Hematopoietic multipotent progenitor cell treated with erythropoietin and hydrocortisone succinate and interleukin-3 and kit ligand, for 17 days (in vitro differentiated cells): ENCODE results near the gene COL4A6.
"Not testable (repeated sequence)": the region's sequence is repeated elsewhere in the genome, so short reads cannot be mapped to it uniquely, and the experiment has no call there.

Source experiments
- DNase-seq: peaks from one replicate; pipeline ENCODE4 v3.0.0-alpha.2; 2015; ENCODE audit warnings: low spot score

The COL4A6 gene

DNA sequence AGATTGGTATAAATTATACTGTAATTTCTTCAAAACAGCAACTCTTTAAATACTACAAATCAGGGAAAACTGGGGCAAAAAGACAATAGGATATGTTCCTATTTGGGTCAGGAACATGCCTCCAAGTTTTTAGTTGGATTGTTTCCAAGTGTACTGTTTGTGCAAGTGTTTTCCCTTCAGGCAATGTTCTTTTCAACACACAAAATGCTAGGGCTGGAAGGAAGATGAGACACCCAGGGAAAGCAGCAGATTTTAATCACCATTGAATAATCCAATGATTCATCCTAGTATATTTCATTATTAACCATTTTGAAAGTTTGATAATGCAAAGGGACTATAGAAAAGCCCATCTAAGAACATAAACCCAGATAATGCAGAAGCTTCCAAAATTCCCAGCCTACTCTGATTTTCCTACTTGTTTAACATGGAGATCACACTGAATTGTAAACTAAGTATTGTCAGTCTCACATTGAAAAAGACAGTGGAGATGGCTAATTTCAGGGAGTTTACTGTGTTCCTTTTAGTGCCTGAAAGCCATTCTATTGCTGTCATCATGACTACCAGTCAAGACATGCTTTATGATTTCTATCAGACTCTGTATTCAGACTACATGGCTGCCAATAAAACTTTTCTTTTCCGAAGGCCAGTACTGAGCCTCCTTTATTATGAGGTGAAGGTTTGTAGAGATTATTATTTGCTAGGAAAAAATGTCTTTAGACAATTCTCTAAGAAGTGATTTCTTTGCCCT is 38.6 kb downstream of the COL4A6 start:
- DNase-seq: no peak

DNA sequence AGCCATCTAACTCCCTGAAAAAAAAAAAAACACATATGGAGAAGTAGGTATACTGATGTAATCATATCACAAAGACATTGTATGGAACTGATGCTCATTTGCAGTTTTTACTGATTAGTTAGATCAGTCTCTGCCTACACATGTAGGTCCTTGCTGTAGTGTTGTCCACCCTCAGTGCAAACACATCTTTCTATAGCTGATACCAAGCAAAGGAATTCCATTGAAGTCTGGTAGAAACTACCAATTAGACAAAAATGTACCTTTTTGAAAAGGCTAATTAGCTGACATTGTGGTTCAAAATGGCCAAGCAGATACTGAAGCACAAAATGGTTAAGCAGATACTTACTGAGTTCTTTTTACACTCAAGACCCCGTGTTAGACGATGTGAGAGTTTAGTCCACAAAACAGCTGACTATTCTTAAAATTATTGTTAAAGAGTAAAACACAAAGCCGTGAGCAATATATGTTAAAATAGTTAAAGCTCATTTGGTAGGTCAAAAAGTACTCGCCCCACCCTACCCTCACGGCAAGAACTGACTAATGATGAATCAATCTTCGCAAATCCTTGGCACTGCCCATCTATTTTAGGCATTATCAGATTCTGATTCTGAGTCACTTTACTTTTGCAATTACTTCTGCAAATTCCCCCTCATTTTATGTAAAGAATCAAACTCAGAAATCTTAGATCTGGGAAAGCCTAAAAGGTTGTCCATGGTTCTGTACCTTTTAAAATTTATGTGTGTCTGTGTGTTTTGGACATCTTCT is 40.4 kb downstream of the COL4A6 start:
- no peak for DNase-seq

DNA sequence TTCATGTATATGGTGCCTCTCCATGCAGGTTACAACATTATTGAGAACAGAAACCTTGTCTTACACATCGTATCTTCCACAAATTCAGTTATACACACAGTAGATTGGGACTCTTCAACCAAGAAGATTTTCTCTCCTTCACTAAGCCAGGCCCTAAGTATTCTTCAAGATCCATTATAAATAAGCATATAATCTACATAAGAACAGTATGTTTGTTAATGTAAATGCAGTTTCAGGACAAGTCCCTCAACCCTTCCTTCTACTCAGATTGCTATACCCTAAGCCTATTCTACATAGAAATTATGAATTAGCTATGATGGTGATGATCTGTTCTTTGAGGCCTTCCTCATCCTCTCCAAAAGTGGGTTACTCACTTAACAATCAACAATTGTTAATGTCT is 41.2 kb downstream of the COL4A6 start:
- no peak for DNase-seq

DNA sequence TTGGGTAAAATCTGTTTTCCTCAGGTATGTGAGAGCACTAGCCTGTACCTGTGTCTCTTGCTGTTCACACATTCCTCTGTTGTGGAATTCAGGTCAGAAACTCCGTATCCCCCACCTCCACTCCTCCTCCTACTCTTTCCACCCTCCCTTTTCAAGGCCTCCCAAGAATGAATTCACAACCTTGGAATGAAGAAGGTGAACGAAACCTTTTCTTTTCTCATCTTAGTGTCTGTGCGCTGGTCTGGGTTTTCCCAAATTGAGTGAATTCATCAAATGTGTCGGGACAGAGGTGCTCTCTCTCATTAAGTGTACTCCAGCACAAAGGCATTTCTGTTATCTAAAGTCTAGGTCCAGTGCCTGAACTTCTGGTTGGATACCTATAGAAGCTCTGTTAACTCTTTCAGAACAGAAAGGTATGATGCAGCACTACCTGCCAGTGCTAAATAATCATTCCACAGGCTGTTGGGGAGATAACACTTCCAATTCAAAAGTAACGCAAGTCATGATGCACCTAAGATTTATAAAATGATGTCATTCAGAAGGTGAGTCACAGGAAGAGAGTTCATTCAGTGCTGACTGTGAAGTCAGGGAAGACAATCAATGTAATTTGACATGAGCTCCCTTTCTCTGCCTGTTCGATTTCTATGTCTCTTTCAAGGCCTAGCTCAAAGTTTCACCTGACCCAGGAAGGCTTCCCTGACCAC is 41.9 kb downstream of the COL4A6 start:
- no peak for DNase-seq

DNA sequence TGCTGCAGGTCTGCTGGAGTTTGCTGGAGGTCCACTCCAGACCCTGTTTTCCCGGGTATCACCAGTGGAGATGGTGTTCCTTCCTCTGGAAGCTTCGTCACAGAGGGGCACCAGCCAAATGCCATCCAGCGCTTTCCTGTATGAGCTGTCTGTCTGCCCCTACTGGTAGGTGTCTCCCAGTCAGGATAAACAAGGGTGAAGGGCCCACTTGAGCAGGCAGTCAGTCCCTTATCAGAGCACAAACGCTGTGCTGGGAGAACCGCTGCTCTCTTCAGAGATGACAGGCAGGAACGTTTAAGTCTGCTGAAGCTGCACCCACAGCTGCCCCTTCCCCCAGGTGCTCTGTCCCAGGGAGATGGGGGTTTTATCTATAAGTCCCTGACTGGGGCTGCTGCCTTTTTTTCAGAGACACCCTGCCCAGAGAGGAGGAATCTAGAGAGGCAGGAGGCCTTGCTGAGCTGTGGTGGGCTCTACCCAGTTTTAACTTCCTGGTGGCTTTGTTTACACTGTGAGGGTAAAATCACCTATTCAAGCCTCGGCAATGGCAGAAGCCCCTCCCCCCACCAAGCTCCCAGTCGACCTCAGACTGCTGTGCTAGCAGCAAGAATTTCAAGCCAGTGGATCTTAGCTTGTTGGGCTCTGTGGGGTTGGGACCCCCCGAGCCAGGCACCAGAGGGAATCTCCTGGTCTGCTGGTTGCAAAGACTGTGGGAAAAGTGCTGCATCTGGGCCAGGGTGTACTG is 47.1 kb downstream of the COL4A6 start:
- DNase-seq: not testable (repeated sequence)

DNA sequence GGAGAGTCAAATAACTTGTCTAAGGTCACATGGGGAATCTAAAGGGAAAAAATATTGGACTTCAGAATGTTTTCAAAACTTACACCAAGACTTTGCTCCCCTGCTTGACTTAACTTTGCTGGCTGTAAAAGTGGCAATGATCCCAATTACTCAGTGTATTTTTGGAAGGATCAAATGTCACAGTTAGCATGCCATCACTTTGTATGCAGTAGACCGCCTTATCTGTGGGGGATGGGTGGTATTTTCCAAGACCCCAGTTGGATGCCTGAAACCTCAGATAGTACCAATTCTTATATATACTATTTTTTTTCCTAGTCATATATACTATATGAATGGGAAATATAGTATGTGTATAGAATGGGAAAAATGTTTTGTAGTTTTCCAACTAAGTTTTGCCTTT is 53.4 kb downstream of the COL4A6 start:
- DNase-seq: no peak

DNA sequence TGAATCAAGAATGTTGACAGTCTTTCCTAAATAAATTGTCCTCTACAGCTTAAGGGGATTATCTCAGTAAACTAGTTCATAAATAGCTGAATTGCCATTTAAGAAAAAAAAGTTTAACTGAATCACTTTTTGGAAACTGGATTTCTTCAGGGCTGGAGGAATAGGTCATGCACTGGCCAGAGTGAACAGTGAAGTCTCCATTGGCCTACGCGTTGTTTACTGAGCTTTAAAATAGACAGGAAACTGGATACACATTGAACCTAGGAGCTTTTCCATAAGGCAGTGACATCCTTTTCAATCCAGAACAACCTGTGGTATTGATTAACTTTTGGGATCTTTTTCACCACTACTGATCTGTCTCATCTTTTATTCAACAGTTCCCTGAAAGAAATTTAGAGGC is 58.0 kb downstream of the COL4A6 start:
- DNase-seq: no peak

DNA sequence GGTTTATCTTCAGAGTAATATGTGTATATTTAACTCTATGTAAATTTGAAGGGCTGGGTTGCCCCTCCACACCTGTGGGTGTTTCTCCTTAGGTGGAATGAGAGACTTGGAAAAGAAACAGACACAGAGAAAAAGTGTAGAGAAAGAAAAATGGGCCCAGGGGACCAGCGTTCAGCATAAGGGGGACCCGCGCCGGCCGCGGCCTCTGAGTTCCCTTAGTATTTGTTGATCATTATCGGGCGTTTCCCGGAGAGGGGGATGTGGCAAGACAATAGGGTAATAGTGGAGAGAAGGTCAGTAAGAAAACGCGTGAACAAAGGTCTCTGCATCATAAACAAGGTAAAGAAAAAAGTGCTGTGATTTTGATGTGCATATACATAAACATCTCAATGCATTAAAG is 61.4 kb downstream of the COL4A6 start:
- not testable (repeated sequence) for DNase-seq

DNA sequence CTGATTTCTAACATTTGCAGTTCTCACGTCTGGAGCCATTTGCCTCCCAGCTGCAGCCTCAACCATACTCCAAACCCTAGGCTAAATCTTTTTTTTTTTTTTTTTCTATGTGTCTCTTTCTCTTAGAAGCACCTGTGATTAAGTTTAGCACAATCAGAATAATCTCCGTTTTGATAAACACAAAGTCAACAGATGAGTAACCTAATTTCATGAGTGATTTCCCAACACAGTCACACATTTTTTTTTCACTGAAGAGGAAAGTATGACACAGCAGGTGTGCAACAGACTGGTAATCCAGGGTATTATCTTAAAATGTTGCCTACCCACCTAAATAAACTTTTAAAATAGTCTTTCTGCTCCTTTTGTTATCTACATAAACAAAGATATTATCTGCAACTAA is 62.6 kb downstream of the COL4A6 start:
- not testable (repeated sequence) for DNase-seq

DNA sequence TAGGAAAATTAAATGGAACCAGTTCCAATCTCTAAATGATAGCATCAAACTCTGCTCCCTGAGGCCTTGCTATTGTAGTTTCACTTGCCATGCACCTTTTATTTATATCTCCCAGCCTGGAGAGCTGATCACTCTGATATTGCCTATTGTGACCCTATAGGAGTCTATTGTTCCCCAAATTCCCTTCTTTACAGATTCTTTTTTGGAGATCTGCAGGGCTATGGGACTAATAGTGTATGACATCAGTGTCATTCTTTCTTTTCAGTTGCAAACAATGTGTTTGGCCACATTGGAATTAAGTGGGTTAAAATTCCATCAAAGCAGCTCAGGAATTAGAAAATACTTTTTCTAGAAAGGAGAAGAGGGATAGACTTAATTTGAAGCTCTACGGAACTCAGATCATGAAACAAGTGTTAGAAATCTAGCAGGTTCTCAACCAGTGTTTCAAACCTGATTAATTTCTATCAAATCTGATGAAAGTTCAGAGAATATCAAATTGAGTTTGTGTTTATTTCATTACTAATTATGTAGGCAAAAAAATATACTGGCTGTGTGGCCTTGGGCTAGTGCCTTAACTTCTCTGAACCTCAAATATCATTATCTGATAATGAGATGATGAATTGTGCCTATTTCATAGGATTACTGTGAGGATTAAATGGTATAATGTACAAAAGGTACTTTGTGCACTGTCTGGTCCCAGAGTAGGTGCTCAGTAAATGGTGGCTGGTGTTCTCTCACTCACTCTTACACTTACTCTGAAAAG is 71.4 kb downstream of the COL4A6 start:
- no peak for DNase-seq

DNA sequence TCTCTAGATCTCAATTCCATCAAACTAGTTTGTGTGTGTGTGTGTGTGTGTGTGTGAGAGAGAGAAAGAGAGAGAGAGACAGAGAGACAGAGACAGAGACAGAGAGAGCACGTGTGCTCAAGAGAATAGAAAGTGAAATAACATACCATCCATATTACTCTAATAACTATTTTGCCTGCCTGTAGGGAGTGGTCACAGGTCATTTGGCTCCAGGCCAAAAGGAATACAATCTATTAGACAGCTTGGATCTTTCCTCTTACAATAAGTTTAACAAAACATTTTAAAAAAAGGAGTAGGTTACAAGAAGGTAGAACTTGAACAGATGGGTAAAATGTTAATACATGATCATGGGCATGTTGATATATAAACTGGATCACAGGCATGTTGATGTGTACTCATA is 76.2 kb downstream of the COL4A6 start:
- DNase-seq: no peak

DNA sequence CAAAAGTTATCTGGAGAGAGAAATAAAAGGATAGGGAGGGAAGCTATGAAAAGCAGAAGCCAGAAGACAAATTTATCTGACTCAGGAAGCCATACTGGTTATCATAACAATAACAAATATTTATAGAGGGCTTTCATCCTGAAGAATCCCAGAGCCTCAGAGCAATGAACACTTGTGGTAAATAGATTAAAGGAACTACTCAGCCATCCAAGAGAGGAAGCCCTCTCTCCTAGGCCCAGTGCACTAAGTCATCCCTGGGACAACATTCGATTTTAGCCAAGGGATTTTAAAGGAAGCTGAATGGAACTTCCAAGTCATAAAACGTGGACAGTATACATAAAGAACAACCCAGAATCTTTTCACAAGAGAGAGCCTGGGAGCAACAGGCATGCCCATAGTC is 76.9 kb downstream of the COL4A6 start:
- DNase-seq: no peak

DNA sequence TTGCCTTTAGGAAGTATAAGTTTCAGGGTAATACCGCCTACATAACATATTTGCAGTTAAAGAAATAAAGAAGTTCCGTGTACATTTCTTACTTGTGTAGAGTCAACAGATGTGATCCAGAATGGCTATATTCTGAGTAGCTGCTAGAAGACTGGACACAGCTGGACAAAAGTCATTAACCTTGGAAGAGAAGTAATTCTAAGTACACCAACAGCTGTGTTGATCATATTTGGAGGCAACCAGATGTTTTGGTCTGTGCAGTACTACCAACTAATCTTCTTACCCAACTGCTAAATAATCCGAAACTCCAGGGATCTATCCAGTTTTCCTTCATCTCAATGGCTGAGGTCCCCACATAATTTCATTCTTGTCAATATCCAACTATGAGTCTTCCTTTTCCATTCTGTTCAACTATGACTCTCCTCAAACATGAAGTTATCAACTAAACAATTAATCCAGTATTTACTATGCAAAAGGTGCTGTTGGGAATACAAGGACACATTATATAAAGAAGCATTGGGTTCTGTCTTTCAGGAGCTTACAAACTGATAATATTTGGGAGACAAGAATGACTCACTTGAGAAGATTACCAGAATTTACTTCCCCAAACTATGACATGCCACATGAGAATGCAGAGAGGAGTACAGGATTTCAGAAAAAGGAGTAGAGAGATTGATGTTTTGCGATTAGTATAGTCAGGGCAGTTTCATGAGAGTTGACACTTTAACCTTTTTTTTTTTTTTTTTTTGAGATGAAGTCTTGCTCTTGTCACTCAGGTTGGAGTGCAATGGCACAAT is 78.2 kb downstream of the COL4A6 start:
- no peak for DNase-seq

DNA sequence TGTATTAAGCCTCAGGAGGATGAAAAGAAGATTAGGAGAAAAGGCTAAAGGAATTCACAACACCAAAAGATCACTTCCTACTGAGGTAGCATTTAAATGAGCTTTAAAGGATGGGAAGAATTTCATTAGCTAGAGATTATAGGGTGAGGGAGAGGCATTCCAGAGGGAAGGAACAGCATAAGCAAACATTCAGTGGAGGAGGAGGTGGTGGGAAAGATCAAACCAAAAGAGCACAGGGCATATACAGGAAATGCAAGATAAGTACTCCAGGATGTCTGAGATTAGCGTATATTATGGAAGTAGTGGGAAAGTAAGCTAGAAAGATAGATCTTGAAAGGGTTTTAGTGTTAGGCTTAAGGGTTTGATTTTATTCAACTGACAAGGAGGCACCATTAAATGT is 84.8 kb downstream of the COL4A6 start:
- no peak for DNase-seq

DNA sequence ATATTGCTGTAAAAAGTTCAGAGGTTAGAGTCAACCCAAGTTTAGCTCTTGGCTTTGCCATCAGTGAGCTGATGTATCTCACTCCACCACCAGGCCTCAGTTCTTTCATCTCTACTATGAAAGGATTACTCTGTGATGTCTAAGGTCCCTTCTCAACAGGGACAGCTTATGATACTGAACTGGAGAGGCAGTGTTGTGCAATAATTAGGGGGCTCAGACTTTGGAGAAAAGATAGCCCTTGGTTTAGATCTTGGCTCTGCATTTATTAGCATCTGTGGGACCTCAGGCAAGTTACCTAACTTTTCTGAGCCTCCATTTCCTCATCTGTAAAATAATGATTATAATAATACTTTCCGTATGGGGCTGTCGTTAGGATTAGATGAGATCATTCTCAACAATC is 89.0 kb downstream of the COL4A6 start:
- no peak for DNase-seq

DNA sequence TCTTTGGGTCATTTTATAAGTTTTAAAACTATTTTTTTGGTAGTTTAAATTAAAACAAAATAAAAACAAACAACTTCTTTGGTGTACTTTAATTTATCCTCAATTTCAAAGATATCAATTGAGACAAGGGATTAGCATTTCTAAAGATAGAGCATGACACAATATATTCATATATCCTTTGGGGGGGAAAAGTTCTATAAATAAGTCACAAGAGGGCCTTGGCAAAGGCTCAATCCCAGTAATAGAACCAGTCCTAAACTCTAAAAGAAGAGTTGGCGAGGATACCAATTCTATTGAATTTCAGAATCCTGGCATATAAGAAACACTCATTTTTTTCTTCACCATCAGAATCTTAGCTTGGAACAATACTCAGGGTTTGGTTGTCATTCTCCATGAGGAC is 89.7 kb downstream of the COL4A6 start:
- no peak for DNase-seq

DNA sequence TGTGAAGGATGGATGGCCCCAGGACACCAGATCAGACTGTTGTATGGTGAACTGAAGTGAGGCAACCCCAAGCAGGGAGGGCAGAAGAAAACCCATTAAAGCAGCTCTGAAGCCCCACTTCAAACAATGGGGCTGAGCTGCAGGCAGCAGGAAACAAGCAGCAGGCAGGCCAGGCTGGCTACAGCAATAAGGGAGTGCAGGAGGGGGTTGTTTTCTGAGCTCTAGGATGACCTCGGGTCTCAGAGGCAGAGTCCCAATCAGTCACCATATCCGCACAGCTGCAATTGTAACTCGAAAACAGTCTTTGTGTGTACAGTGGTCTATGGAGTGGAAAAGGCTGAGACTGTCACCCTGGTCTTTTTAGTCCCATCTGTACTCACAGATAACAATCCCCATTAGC is 90.4 kb downstream of the COL4A6 start:
- DNase-seq: no peak

DNA sequence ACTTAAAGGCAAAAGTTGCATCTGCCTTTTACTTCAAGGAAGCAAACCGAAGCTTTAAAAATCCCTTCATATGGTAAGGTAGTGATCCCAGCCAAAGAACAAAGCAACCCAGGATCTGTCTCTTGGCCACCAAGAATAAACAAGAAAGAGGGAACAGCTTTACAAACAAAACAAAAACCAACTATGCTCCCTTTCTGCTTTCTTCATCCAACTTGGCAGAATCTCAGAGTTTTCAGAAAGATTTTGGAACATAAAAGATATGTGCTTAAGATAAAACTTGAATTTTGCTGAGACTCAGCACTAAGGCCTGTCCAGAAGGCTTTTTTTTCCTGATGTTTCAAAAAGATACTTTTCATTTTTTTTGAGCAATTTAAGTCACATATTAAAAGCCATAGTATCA is 94.0 kb downstream of the COL4A6 start:
- no peak for DNase-seq

DNA sequence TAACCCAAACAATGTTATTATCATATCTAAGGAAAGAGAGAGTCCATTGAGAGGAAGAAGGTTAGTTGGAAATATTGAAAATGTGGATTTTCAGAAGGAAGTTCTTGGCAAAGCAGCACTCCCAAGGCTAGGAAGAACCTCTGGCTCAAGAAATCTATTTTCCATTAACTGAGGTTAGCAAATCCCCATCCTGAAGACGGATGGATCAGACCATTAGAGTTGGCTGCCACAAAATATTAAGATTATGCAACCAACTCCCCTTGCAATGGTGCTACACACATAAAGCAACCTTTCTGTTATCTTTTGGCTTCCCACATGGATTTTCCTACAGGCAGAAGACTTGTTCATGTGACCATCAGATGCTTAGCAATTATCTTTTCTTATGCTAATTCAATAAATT is 96.3 kb downstream of the COL4A6 start:
- DNase-seq: no peak

DNA sequence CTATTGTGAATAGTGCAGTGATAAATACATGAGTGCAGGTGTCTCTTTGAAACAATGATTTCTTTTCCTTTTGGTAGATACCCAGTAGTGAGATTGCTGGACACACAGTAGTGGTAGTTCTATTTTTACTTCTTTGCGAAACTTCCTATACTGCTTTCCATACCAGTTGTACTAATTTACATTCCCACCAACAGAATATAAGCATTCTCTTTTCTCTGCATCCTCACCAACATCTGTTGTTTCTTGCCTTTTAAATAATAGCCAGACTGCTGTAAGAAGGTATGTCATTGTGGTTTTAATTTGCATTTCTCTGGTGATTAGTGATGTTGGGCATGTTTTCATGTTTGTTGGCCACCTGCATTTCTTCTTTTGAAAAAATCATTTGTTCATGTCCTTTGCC is 105.9 kb downstream of the COL4A6 start:
- no peak for DNase-seq
